ENCODE results near the gene GNB1L. TPM values are rescaled to one million over a fixed set of nuclear protein-coding genes. Genes with fewer than 3 reads are reported as not detected.

GNB1L gene
- total RNA-seq, 1 donor: 4.0 TPM

- TF ChIP-seq CTCF (IDR thresholded peaks at IDR 0.05; ENCODE audit: extremely low read depth, low read depth, low read length): no peak
These were observed 47.3 kb downstream of the GNB1L start for GRCh38 chr22:19807161-19807913.

GRCh38 chr22:19806213-19807160 is 48.2 kb downstream of the GNB1L start:
- no peak for TF ChIP-seq CTCF (IDR thresholded peaks at IDR 0.05; ENCODE audit: extremely low read depth, low read depth, low read length)
- peak; percentile 80 for DNase-seq (ENCODE audit: insufficient read length, low spot score, missing footprints)
- peaks cover 12% of the 10 kb centered on the region for H4K20me1 ChIP-seq (ENCODE audit: insufficient read depth, low read length)
- H3K36me3 ChIP-seq (ENCODE audit: insufficient read depth, low read length): no peaks in the 10 kb centered on the region
- no peak overlapping the region for H3K4me3 ChIP-seq (ENCODE audit: insufficient read depth, low read length)
- no peaks in the 10 kb centered on the region for H3K79me2 ChIP-seq (ENCODE audit: insufficient read depth, low read length)
- no peak overlapping the region for H2AFZ ChIP-seq (ENCODE audit: low read length)
- no peaks in the 10 kb centered on the region for H3K27me3 ChIP-seq (ENCODE audit: insufficient read depth, low read length)
- H3K9me3 ChIP-seq (ENCODE audit: low read depth, low read length): no peaks in the 10 kb centered on the region
- peaks cover 8% of the 10 kb centered on the region for H3K4me1 ChIP-seq (ENCODE audit: insufficient read depth, low read length)
- H3K27ac ChIP-seq (ENCODE audit: low read depth, low read length): no peak overlapping the region
- H3K4me2 ChIP-seq (ENCODE audit: insufficient read depth, low read length): no peak overlapping the region

More at GRCh38 chr22:19807161-19807913, 47.3 kb downstream of the GNB1L start:
- Histone ChIP-seq H2AFZ (ENCODE audit: low read length) (no peak overlapping the region), H3K4me2 (ENCODE audit: insufficient read depth, low read length) (no peak overlapping the region), H3K4me1 (ENCODE audit: insufficient read depth, low read length) (peaks cover 8% of the 10 kb centered on the region), H3K79me2 (ENCODE audit: insufficient read depth, low read length) (no peaks in the 10 kb centered on the region), H3K27me3 (ENCODE audit: insufficient read depth, low read length) (no peaks in the 10 kb centered on the region), H3K27ac (ENCODE audit: low read depth, low read length) (no peak overlapping the region), H3K9me3 (ENCODE audit: low read depth, low read length) (no peaks in the 10 kb centered on the region), H3K4me3 (ENCODE audit: insufficient read depth, low read length) (no peak overlapping the region), H3K36me3 (ENCODE audit: insufficient read depth, low read length) (no peaks in the 10 kb centered on the region), H4K20me1 (ENCODE audit: insufficient read depth, low read length) (peaks cover 12% of the 10 kb centered on the region)
- peak; percentile 81 for DNase-seq (ENCODE audit: insufficient read length, low spot score, missing footprints)

GRCh38 chr22:19805821-19806212 is 48.9 kb downstream of the GNB1L start:
- Histone ChIP-seq H3K27me3 (ENCODE audit: insufficient read depth, low read length) (no peaks in the 10 kb centered on the region), H3K79me2 (ENCODE audit: insufficient read depth, low read length) (no peaks in the 10 kb centered on the region), H3K4me1 (ENCODE audit: insufficient read depth, low read length) (peaks cover 3% of the 10 kb centered on the region), H4K20me1 (ENCODE audit: insufficient read depth, low read length) (peaks cover 12% of the 10 kb centered on the region), H3K27ac (ENCODE audit: low read depth, low read length) (no peak overlapping the region), H3K9me3 (ENCODE audit: low read depth, low read length) (no peaks in the 10 kb centered on the region), H3K36me3 (ENCODE audit: insufficient read depth, low read length) (no peaks in the 10 kb centered on the region), H3K4me3 (ENCODE audit: insufficient read depth, low read length) (no peak overlapping the region), H3K4me2 (ENCODE audit: insufficient read depth, low read length) (no peak overlapping the region), H2AFZ (ENCODE audit: low read length) (no peak overlapping the region)
- no peak for TF ChIP-seq CTCF (IDR thresholded peaks at IDR 0.05; ENCODE audit: extremely low read depth, low read depth, low read length)
- peak; percentile 81 for DNase-seq (ENCODE audit: insufficient read length, low spot score, missing footprints)
